A549 treated with CORT108297 at 1 μM for 4 hours (cell line): ENCODE data around the gene COLQ. TPM values are rescaled to one million over a fixed set of nuclear protein-coding genes. Genes with fewer than 3 reads are reported as not detected.

ENCODE experiments used
- total RNA-seq: library from RNA; stranded (reverse); fragments of 200-300 nt; extraction: Qiagen RNA extraction; gene quantifications from 5 replicates; pipeline ENCODE4 v1.2.3, GENCODE V29; 2022

COLQ gene
- total RNA-seq = 0.13 to 0.68 TPM (median 0.44 TPM) in 5 replicates

DNA sequence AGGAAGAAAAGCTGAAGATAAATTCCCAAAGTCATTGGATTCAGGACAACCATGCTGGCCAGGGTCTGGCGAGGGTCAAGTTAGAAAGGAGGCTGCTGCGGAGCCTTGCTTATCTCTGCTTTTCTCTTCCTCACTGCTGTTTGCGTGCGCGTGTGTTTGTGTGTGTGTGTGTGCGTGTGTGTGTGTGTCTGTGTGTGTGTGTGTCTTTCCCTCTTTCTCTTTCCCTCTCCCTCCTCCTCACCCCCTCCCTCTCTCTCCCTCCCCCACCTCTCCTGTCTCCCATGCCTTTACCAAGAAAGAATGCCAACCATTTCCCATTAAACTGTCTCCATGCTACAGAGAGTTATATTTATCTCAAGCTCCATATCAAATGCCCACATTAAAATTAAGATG is at the start of gene COLQ:
Gene COLQ (minus strand): TSS at position 134 of the 393 bp plus-strand sequence. CDS start 81 bp downstream, at position 53.

DNA sequence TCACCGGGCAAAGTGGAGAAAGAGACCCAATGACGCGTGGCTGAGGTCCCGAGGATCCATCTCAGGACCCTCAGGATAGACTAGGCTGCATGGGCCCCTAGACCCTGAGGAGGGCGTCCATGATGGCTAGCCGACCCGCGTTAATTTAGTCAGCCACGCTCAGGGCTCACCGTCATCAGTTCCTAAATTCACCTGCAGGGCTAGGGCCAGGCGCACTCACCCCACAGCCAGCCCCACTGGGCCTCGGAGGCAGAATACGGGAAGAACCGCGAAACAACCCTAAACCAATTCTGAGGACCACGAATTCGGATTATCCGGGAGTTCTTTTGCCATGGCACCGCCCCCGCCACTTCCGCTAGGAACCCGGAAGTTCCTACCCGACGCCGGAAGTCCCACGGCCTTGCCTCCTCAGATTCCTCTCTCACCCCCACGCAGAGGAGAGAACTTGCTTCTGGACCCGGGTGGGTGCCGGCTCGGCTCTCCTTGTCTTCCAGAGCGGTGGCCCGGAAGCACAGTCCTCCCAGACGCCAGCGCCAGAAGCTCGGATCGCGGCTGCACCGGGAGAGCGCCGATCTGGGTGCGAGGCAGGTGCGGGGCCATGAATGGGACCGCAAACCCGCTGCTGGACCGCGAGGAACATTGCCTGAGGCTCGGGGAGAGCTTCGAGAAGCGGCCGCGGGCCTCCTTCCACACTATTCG is 94.2 kb downstream of the COLQ start, which contains the start of the genes EAF1 and METTL6:
Gene EAF1 (plus strand): TSS at position 417 of the 699 bp plus-strand sequence. CDS start 182 bp downstream, at position 599.
Gene METTL6 (minus strand): TSS at position 363 of the 699 bp plus-strand sequence. CDS start 1,033 bp downstream, outside the sequence.

Other genes with a start within 250 kb of the COLQ start
- gene SH3BP5, start 189.1 kb downstream of the COLQ start, total RNA-seq = 20.2 to 22.1 TPM (median 20.3 TPM) in 5 replicates
- 25.3 to 34.2 TPM (median 25.9 TPM) in 5 replicates for gene METTL6, start 94.2 kb downstream of the COLQ start, total RNA-seq
- gene EAF1, start 94.1 kb downstream of the COLQ start, total RNA-seq = 13.1 to 16.3 TPM (median 15.6 TPM) in 5 replicates
- gene HACL1, start 79.9 kb upstream of the COLQ start, total RNA-seq = 22.4 to 27.7 TPM (median 23.6 TPM) in 5 replicates
- 15.1 to 18.8 TPM (median 16.6 TPM) in 5 replicates for gene BTD, start 80.0 kb upstream of the COLQ start, total RNA-seq